Natural killer cell (primary cell): Measurements from ENCODE around the gene METRN. TPM values are rescaled to one million over a fixed set of nuclear protein-coding genes. Genes with fewer than 3 reads are reported as not detected.

Source experiments
- ATAC-seq, 3 donors: fragments of 150-1000 bp in 2 of 3; fragments of 200-7000 bp in 1 of 3; cut with Tn5 transposase; 1 replicate in 1 of 3; 2 replicates in 2 of 3; pipeline ENCODE4 v1.10.0; 2021; ENCODE audit warnings: mild to moderate bottlenecking in 2 of 3, moderate library complexity in 2 of 3
- DNase-seq, 2 donors: peaks; one replicate each; pipeline versions ENCODE4 v3.0.0 to v3.0.0-alpha.2; 2013 to 2021; ENCODE audit warnings: mixed read lengths in 1 of 2
- H3K27ac ChIP-seq: one replicate; pipeline ENCODE4 v1.5.1; 2013; ENCODE audit warnings: mild to moderate bottlenecking, low read length
- H3K27me3 ChIP-seq: one replicate; pipeline ENCODE4 v1.6.1; 2013; ENCODE audit warnings: low read length; ENCODE audit not compliant: control insufficient read depth, insufficient read depth
- H3K36me3 ChIP-seq: one replicate; pipeline ENCODE4 v1.6.1; 2013; ENCODE audit warnings: low read length; ENCODE audit not compliant: control insufficient read depth, insufficient read depth
- H3K4me1 ChIP-seq: one replicate; pipeline ENCODE4 v1.6.1; 2013; ENCODE audit warnings: low read length; ENCODE audit not compliant: control insufficient read depth, insufficient read depth
- H3K4me3 ChIP-seq: one replicate; pipeline ENCODE4 v1.5.1; 2013; ENCODE audit warnings: low read length
- H3K9me3 ChIP-seq: one replicate; pipeline ENCODE4 v1.6.1; 2013; ENCODE audit warnings: low read length; ENCODE audit not compliant: control insufficient read depth, insufficient read depth
- H3K27ac Mint-ChIP-seq, 2 donors: one replicate each; pipeline ENCODE4 v1.8.0; 2022; ENCODE audit warnings: mild to moderate bottlenecking in 2 of 2, mixed read lengths in 2 of 2, moderate library complexity in 1 of 2
- H3K27me3 Mint-ChIP-seq, 2 donors: one replicate each; pipeline ENCODE4 v1.8.0; 2022; ENCODE audit warnings: low read depth in 2 of 2, mixed read lengths in 2 of 2
- H3K36me3 Mint-ChIP-seq: one replicate; pipeline ENCODE4 v1.8.0; 2022; ENCODE audit warnings: mixed read lengths
- H3K4me1 Mint-ChIP-seq, 2 donors: one replicate each; pipeline ENCODE4 v1.8.0; 2022; ENCODE audit warnings: mixed read lengths in 2 of 2
- H3K4me3 Mint-ChIP-seq: one replicate; pipeline ENCODE4 v1.8.0; 2022; ENCODE audit warnings: mild to moderate bottlenecking, moderate library complexity, mixed read lengths
- H3K9me3 Mint-ChIP-seq, 2 donors: one replicate each; pipeline ENCODE4 v1.8.0; 2022; ENCODE audit warnings: mixed read lengths in 2 of 2
- CTCF ChIP-seq: fragments of 200-600 bp; IDR thresholded peaks from one replicate; pipeline ENCODE4 v1.8.0; 2022; ENCODE audit warnings: antibody characterized with exemption
- WGBS: methylation state at CpG from one replicate; pipeline ENCODE4 v1.1.7; 2013; ENCODE audit warnings: missing lambda C conversion rate; ENCODE audit not compliant: insufficient coverage; 5-methylcytosine and 5-hydroxymethylcytosine counted together
- intact Hi-C: fragments of 100-400 bp; cut with micrococcal nuclease; formaldehyde crosslinking; loops from one replicate; pipeline ENCODE4 v1.14.2; 2022
- total RNA-seq, 4 donors: library from RNA; stranded (reverse); fragments of 120-200 nt in 1 of 4; gene quantifications; one replicate each; pipeline versions ENCODE4 v1.2.3 to v1.2.4, GENCODE V29; 2013 to 2022

Gene METRN
- total RNA-seq, 3 donors from 2014 or later (not counting 1 experiment from before 2014, with no cell fraction given) = 11.8 to 16.6 (median 14.3) TPM

DNA sequence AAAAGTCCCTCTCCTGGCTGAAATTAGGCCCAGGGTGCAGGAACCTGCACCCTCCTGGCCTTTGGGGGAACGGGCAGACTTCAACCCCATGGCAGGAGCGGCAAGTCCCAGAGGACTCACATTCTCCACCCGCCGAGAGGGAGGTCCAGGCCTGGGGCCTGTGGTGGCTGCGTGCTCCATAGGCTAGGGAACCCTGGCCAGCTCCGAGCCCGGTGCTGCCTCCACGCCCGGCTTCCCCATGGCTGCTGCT is 11.2 kb downstream of the METRN start:
- DNase-seq = no peak
- Histone ChIP-seq H3K27ac (no peak overlapping the region), H3K4me1 (peaks cover 39% of the 10 kb centered on the region), H3K36me3 (no peaks in the 10 kb centered on the region), H3K9me3 (no peaks in the 10 kb centered on the region), H3K27me3 (no peaks in the 10 kb centered on the region), H3K4me3 (no peak overlapping the region)
- Mint-ChIP-seq H3K27ac (peak overlapping the region; percentile 44 to 60), H3K9me3 (no peaks in the 10 kb centered on the region), H3K27me3 (no peaks in the 10 kb centered on the region), H3K4me1 (peaks cover 0 to 8% of the 10 kb centered on the region in 2 donors), H3K4me3 (no peak overlapping the region), H3K36me3 (no peaks in the 10 kb centered on the region)
- WGBS = 57% methylated on average over 9 of the region's 9 CpGs
- no peak for TF ChIP-seq CTCF
- intact Hi-C loops = no loop called here
- ATAC-seq = no peak

- H3K36me3 Mint-ChIP-seq = no peaks in the 10 kb centered on the region
- H3K4me1 ChIP-seq = peaks cover 36% of the 10 kb centered on the region
- peak within 1 kb of the TSS; percentile 44 to 60 for H3K27ac Mint-ChIP-seq
- H3K9me3 ChIP-seq = no peaks in the 10 kb centered on the region
- ATAC-seq = peak; percentile 43 to 48 (median 44)
- H3K36me3 ChIP-seq = peaks cover 2% of the 10 kb centered on the region
- no peaks in the 10 kb centered on the region for H3K27me3 Mint-ChIP-seq
- no peaks in the 10 kb centered on the region for H3K9me3 Mint-ChIP-seq
- H3K4me3 ChIP-seq = peak within 1 kb of the TSS; percentile 92
- 4% methylated on average over 88 of the region's 88 CpGs for WGBS
- peak within 1 kb of the TSS; percentile 84 for H3K4me3 Mint-ChIP-seq
- peaks cover 0 to 8% of the 10 kb centered on the region in 2 donors for H3K4me1 Mint-ChIP-seq
- peak within 1 kb of the TSS; percentile 86 for H3K27ac ChIP-seq
- no peak for TF ChIP-seq CTCF
- DNase-seq = peak; percentile 61 to 78
- H3K27me3 ChIP-seq = no peaks in the 10 kb centered on the region
- intact Hi-C loops = no loop called here
These were observed 11.7 kb downstream of the METRN start, which contains the start of the genes CCDC78 and HAGHL for GRCh38 chr16:726438-727290. Gene CCDC78, minus strand, starts transcription at chr16:726443. Its CDS starts 76 bp downstream, at chr16:726367. Gene HAGHL, plus strand, starts transcription at chr16:727106. Its CDS starts 404 bp downstream, at chr16:727510.

- Histone ChIP-seq H3K36me3 (peaks cover 2% of the 10 kb centered on the region), H3K27ac (peak overlapping the region; percentile 86), H3K4me3 (peak overlapping the region; percentile 92), H3K4me1 (peaks cover 29% of the 10 kb centered on the region), H3K27me3 (no peaks in the 10 kb centered on the region), H3K9me3 (no peaks in the 10 kb centered on the region)
- Mint-ChIP-seq H3K27ac (no peak overlapping the region), H3K9me3 (no peaks in the 10 kb centered on the region), H3K4me3 (peak overlapping the region; percentile 56), H3K27me3 (no peaks in the 10 kb centered on the region), H3K36me3 (no peaks in the 10 kb centered on the region), H3K4me1 (peaks cover 0 to 8% of the 10 kb centered on the region in 2 donors)
- intact Hi-C loops = no loop called here
- TF ChIP-seq CTCF = no peak
- under 1% methylated on average over 61 of the region's 61 CpGs for WGBS
- ATAC-seq (peak in 2 of 3 donors; percentile 7 to 15), DNase-seq (peak; percentile 38 to 59)
These were observed 12.5 kb downstream of the METRN start for GRCh38 chr16:727291-727977.
